T-cell (primary cell): Measurements from ENCODE around the gene ANKRD40. TPM values are rescaled to one million over a fixed set of nuclear protein-coding genes. Genes with fewer than 3 reads are reported as not detected.

Source experiments
- ATAC-seq, 4 experiments: fragments of 200-7000 bp in 3 of 4; fragments of 150-1000 bp in 1 of 4; cut with Tn5 transposase; replicated peaks in 1 of 4; 1 replicate in 3 of 4; 2 replicates in 1 of 4; pipeline ENCODE4 v1.10.0; 2021; ENCODE audit warnings: moderate library complexity in 3 of 4, mild to moderate bottlenecking in 2 of 4, moderate number of reproducible peaks in 1 of 4
- CTCF ChIA-PET, 2 donors: fragments of 300-600 bp; sonication (Branson Sonifier 250); formaldehyde crosslinking; loops; one replicate each; lab custom pipeline; 2022; ENCODE audit warnings: antibody characterized with exemption in 2 of 2; lab: Charles Lee
- POLR2A ChIA-PET, 2 donors: fragments of 300-600 bp; sonication (Branson Sonifier 250); formaldehyde crosslinking; loops; one replicate each; lab custom pipeline; 2022; ENCODE audit warnings: antibody characterized with exemption in 2 of 2; lab: Charles Lee
- DNase-seq, 35 experiments: peaks; one replicate each; pipeline versions ENCODE4 v3.0.0 to v3.0.0-alpha.2; 2013 to 2023
- H3K27ac ChIP-seq: one replicate; pipeline ENCODE4 v1.5.1; 2013; ENCODE audit warnings: low read length
- H3K27me3 ChIP-seq, 2 experiments: replicated peaks in 1 of 2; 1 replicate in 1 of 2; 2 replicates in 1 of 2; pipeline versions ENCODE4 v1.6.1 to v1.7.0; 2013; ENCODE audit warnings: low read length in 1 of 2, mixed read lengths in 1 of 2; ENCODE audit not compliant: control insufficient read depth in 2 of 2, insufficient read depth in 2 of 2; ENCODE audit errors: extremely low read depth in 1 of 2
- H3K36me3 ChIP-seq, 2 donors: 1 replicate in 1 of 2; 2 replicates in 1 of 2; pipeline versions ENCODE4 v1.6.1 to v1.7.0; 2013; ENCODE audit warnings: low read length in 1 of 2; ENCODE audit not compliant: control insufficient read depth in 2 of 2, insufficient read depth in 1 of 2; ENCODE audit errors: extremely low read depth in 1 of 2
- H3K4me1 ChIP-seq, 2 experiments: 1 replicate in 1 of 2; 2 replicates in 1 of 2; pipeline versions ENCODE4 v1.6.1 to v1.7.0; 2013; ENCODE audit warnings: low read length in 2 of 2, mixed read lengths in 1 of 2; ENCODE audit not compliant: insufficient read depth in 2 of 2, control insufficient read depth in 1 of 2; ENCODE audit errors: extremely low read depth in 1 of 2
- H3K4me3 ChIP-seq, 2 donors: 1 replicate in 1 of 2; 2 replicates in 1 of 2; pipeline versions ENCODE4 v1.5.1 to v1.7.0; 2013; ENCODE audit warnings: mild to moderate bottlenecking in 2 of 2, low read length in 1 of 2, moderate library complexity in 1 of 2; ENCODE audit not compliant: control insufficient read depth in 1 of 2; ENCODE audit errors: extremely low read depth in 1 of 2
- H3K9me3 ChIP-seq: 2 replicates; pipeline ENCODE4 v1.7.0; 2013
- H3K27ac Mint-ChIP-seq, 2 donors: one replicate each; pipeline ENCODE4 v1.8.0; 2020 to 2021; ENCODE audit warnings: mild to moderate bottlenecking in 2 of 2, mixed read lengths in 2 of 2
- H3K27me3 Mint-ChIP-seq, 2 donors: one replicate each; pipeline ENCODE4 v1.8.0; 2021 to 2022; ENCODE audit warnings: mixed read lengths in 2 of 2
- H3K36me3 Mint-ChIP-seq: one replicate; pipeline ENCODE4 v1.8.0; 2021; ENCODE audit warnings: mixed read lengths
- H3K4me1 Mint-ChIP-seq, 3 donors: one replicate each; pipeline ENCODE4 v1.8.0; 2020 to 2022; ENCODE audit warnings: mixed read lengths in 3 of 3, mild to moderate bottlenecking in 1 of 3
- H3K4me3 Mint-ChIP-seq, 3 donors: one replicate each; pipeline ENCODE4 v1.8.0; 2020 to 2022; ENCODE audit warnings: mild to moderate bottlenecking in 3 of 3, mixed read lengths in 3 of 3, moderate library complexity in 3 of 3
- H3K9me3 Mint-ChIP-seq, 3 donors: one replicate each; pipeline ENCODE4 v1.8.0; 2020 to 2022; ENCODE audit warnings: mixed read lengths in 3 of 3
- WGBS: methylation state at CpG from one replicate; pipeline ENCODE4 v1.1.5; 2013; ENCODE audit warnings: missing lambda C conversion rate; ENCODE audit not compliant: insufficient coverage; 5-methylcytosine and 5-hydroxymethylcytosine counted together
- total RNA-seq, 35 experiments: library from RNA in 6 of 35; stranded (reverse) in 6 of 35; fragments of 120-200 nt in 1 of 35; gene quantifications; one replicate each; pipeline versions ENCODE4 v1.2.1 to v1.2.4 and lab custom pipeline; 2013 to 2026

Gene ANKRD40
- total RNA-seq, 5 donors from 2014 or later (not counting 1 experiment from before 2014, with no cell fraction given), result 30.3 to 37.6 (median 34.5) TPM

DNA sequence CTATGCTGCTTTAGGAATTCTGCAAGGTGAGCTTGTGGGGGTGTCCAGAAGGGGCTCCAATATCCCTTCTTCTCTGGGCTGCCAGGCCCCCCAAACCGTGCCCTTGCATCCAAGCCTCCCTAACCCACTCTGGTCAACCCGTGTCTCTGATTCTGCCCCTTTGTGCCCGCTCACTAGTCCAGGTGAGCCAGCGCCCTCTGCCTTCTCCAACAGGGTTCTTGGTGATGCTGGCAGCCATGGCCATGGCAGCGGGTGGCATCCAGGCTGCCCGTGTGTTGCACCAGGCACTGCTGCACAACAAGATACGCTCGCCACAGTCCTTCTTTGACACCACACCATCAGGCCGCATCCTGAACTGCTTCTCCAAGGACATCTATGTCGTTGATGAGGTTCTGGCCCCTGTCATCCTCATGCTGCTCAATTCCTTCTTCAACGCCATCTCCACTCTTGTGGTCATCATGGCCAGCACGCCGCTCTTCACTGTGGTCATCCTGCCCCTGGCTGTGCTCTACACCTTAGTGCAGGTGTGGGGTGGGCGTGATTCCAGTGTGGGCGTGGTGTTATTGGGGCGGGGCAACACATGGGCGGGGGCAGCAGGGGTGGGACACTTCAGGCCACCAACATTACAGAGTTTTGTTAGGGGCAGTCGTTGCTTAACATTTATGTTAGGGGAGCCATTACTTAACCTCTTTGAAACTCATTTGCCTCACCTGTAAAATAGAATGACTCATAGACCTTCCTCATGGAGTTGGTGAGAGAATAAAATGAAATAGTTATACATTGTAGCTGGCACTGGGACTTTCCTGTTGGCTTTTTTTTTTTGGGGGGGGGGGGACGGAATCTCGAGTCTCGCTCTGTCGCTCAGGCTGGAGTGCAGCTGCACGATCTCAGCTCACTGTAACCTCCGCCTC, 31.4 kb downstream of the ANKRD40 start:
- 94% methylated on average over 11 of the region's 24 CpGs for WGBS
- no peaks in the 10 kb centered on the region for H3K36me3 ChIP-seq
- Mint-ChIP-seq H3K4me1 (peaks cover 2 to 4% (median 4%) of the 10 kb centered on the region in 3 donors), H3K9me3 (no peaks in the 10 kb centered on the region), H3K27me3 (peaks cover 9 to 20% of the 10 kb centered on the region in 2 donors), H3K36me3 (no peaks in the 10 kb centered on the region), H3K27ac (no peak overlapping the region), H3K4me3 (no peak overlapping the region)
- no peaks in the 10 kb centered on the region for H3K4me1 ChIP-seq
- no peak overlapping the region for H3K27ac ChIP-seq
- H3K9me3 ChIP-seq, result no peaks in the 10 kb centered on the region
- no peak for ATAC-seq
- CTCF ChIA-PET, result no interaction called here
- no peak overlapping the region for H3K4me3 ChIP-seq
- POLR2A ChIA-PET, result no interaction called here
- no peak for DNase-seq
- peaks cover 0 to 30% of the 10 kb centered on the region in 2 experiments for H3K27me3 ChIP-seq

DNA sequence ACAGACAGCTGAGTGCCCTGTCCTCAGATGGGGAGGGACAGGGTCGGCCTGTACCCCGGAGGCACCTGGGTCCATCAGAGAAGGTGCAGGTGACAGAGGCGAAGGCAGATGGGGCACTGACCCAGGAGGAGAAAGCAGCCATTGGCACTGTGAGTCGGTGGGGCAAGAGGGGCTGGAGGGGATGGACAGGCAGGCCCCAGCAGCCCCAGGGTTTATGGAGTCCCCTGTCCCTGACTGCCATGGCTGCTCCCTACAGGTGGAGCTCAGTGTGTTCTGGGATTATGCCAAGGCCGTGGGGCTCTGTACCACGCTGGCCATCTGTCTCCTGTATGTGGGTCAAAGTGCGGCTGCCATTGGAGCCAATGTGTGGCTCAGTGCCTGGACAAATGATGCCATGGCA, 32.1 kb downstream of the ANKRD40 start:
- Mint-ChIP-seq H3K9me3 (no peaks in the 10 kb centered on the region), H3K36me3 (no peaks in the 10 kb centered on the region), H3K4me3 (no peak overlapping the region), H3K27ac (no peak overlapping the region), H3K4me1 (no peaks in the 10 kb centered on the region), H3K27me3 (peaks cover 6 to 16% of the 10 kb centered on the region in 2 donors)
- WGBS, result 83% methylated on average over 7 of the region's 7 CpGs
- ATAC-seq (no peak), DNase-seq (no peak)
- Histone ChIP-seq H3K27me3 (peaks cover 0 to 30% of the 10 kb centered on the region in 2 experiments), H3K4me1 (no peaks in the 10 kb centered on the region), H3K4me3 (no peak overlapping the region), H3K27ac (no peak overlapping the region), H3K9me3 (no peaks in the 10 kb centered on the region), H3K36me3 (no peaks in the 10 kb centered on the region)
- POLR2A ChIA-PET, result no interaction called here
- CTCF ChIA-PET, result no interaction called here

DNA sequence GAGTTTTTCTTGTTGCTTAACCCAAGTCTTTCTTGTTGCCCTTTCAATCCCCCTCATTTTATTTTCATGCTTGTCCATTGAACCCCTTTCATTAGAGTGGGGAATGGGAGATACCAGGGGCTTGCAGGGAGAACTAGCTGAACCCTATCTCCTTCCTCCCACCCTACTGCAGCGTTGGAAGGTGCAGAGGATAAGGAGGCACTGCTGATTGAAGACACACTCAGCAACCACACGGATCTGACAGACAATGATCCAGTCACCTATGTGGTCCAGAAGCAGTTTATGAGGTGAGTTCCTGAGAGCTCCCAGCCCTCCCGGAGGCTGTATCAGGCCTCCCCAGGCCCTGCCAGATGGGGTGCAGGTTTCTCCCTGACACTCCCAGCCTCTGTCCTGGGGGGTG, 32.5 kb downstream of the ANKRD40 start:
- Mint-ChIP-seq H3K36me3 (no peaks in the 10 kb centered on the region), H3K27me3 (peaks cover 6 to 12% of the 10 kb centered on the region in 2 donors), H3K4me1 (no peaks in the 10 kb centered on the region), H3K4me3 (no peak overlapping the region), H3K9me3 (no peaks in the 10 kb centered on the region), H3K27ac (no peak overlapping the region)
- no peak for ATAC-seq
- Histone ChIP-seq H3K36me3 (no peaks in the 10 kb centered on the region), H3K4me1 (no peaks in the 10 kb centered on the region), H3K27me3 (peaks cover 0 to 26% of the 10 kb centered on the region in 2 experiments), H3K4me3 (no peak overlapping the region), H3K27ac (no peak overlapping the region), H3K9me3 (no peaks in the 10 kb centered on the region)
- WGBS, result 93% methylated on average over 2 of the region's 3 CpGs
- POLR2A ChIA-PET, result no interaction called here
- CTCF ChIA-PET, result no interaction called here
- no peak for DNase-seq

DNA sequence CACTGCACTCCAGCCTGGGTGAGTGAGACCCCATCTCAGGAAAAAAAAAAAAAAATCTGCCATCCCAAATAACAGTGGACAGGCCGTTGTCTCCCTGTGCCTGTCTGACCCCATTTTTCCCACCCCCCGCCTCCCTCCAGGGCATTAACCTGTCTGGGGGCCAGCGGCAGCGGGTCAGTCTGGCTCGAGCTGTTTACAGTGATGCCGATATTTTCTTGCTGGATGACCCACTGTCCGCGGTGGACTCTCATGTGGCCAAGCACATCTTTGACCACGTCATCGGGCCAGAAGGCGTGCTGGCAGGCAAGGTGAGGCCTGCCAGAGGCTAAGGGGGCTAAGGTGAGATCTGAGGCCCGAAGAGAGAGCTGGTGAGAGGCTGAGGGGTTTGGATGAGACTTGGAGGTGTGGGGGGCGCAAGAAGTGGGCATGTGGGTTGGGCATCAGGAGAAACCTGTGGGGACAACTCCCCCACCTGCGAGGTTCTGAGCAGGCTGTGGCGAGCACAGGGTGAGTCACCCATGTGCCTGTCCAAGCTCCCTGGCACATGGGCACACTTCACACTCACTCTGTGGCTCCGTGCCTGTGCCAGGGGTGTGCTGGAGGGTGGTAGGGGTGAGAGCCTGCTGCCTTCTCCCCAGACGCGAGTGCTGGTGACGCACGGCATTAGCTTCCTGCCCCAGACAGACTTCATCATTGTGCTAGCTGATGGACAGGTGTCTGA, 34.7 kb downstream of the ANKRD40 start:
- ATAC-seq (no peak), DNase-seq (no peak)
- no peaks in the 10 kb centered on the region for H3K9me3 Mint-ChIP-seq
- Histone ChIP-seq H3K36me3 (no peaks in the 10 kb centered on the region), H3K4me1 (no peaks in the 10 kb centered on the region), H3K27me3 (peaks cover 0 to 9% of the 10 kb centered on the region in 2 experiments), H3K9me3 (no peaks in the 10 kb centered on the region), H3K4me3 (no peak overlapping the region), H3K27ac (no peak overlapping the region)
- no peaks in the 10 kb centered on the region for H3K4me1 Mint-ChIP-seq
- H3K27me3 Mint-ChIP-seq, result peaks cover 0 to 3% of the 10 kb centered on the region in 2 donors
- whole genome bisulfite sequencing, result 94% methylated on average over 15 of the region's 20 CpGs
- no peaks in the 10 kb centered on the region for H3K36me3 Mint-ChIP-seq
- ChIA-PET POLR2A (no interaction called here), CTCF (no interaction called here)
- H3K4me3 Mint-ChIP-seq, result no peak overlapping the region
- no peak overlapping the region for H3K27ac Mint-ChIP-seq

DNA sequence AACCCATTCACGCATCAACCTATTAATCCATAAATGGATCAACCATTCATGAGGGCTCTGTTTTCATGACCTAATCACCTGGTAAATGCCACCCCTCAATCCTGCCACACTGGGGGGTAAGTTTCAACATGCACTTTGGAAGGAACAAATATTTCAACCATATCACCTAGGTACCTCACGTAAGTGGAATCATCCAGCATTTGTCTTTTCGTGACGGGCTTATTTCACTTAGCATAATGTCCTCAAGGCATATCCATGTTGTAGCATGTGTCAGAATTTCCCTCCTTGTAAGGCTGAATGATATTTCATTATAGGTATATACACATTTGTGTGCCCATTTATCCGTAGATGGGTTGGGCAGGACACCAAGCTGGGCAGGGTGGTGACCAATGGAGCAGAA, 35.6 kb downstream of the ANKRD40 start:
- H3K36me3 ChIP-seq, result no peaks in the 10 kb centered on the region
- Mint-ChIP-seq H3K9me3 (no peaks in the 10 kb centered on the region), H3K27me3 (peaks cover 0 to 3% of the 10 kb centered on the region in 2 donors), H3K36me3 (no peaks in the 10 kb centered on the region), H3K27ac (no peak overlapping the region), H3K4me1 (no peaks in the 10 kb centered on the region), H3K4me3 (no peak overlapping the region)
- H3K4me1 ChIP-seq, result no peaks in the 10 kb centered on the region
- 100% methylated on average over 1 of the region's 5 CpGs for WGBS
- no peak overlapping the region for H3K27ac ChIP-seq
- peaks cover 0 to 7% of the 10 kb centered on the region in 2 experiments for H3K27me3 ChIP-seq
- H3K4me3 ChIP-seq, result no peak overlapping the region
- H3K9me3 ChIP-seq, result no peaks in the 10 kb centered on the region
- ChIA-PET POLR2A (no interaction called here), CTCF (no interaction called here)
- no peak for DNase-seq
- ATAC-seq, result no peak

DNA sequence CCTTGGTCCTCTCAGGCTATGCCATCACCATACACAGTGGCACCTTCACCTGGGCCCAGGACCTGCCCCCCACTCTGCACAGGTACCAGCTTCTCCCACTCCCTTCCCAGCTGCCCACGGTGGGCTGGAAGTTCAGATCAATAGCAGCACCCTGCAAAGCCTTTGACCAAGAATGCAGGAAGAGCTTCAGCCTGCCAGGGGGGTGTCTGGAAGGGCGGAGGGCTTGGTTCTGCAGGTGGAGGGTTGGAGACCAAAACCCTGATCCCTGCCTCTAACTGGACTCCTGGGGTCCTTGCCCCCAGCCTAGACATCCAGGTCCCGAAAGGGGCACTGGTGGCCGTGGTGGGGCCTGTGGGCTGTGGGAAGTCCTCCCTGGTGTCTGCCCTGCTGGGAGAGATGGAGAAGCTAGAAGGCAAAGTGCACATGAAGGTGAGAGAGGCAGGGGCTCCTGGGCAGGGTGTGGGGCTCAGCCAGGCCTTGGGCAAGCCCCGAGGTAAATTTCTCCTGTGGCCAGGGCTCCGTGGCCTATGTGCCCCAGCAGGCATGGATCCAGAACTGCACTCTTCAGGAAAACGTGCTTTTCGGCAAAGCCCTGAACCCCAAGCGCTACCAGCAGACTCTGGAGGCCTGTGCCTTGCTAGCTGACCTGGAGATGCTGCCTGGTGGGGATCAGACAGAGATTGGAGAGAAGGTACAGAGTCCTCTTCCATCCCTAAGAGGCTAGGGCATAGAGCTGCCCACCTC, 38.7 kb downstream of the ANKRD40 start:
- DNase-seq (no peak), ATAC-seq (no peak)
- Histone ChIP-seq H3K4me1 (no peaks in the 10 kb centered on the region), H3K9me3 (no peaks in the 10 kb centered on the region), H3K36me3 (no peaks in the 10 kb centered on the region), H3K27ac (no peak overlapping the region), H3K4me3 (no peak overlapping the region), H3K27me3 (peaks cover 0 to 2% of the 10 kb centered on the region in 2 experiments)
- Mint-ChIP-seq H3K4me3 (no peak overlapping the region), H3K4me1 (no peaks in the 10 kb centered on the region), H3K9me3 (no peaks in the 10 kb centered on the region), H3K27ac (no peak overlapping the region), H3K36me3 (no peaks in the 10 kb centered on the region), H3K27me3 (no peaks in the 10 kb centered on the region)
- WGBS, result 83% methylated on average over 5 of the region's 9 CpGs
- POLR2A ChIA-PET, result no interaction called here
- CTCF ChIA-PET, result no interaction called here
